Measurements from ENCODE around the gene WDR18.
"Not testable (repeated sequence)": the region's sequence is repeated elsewhere in the genome, so short reads cannot be mapped to it uniquely, and the experiment has no call there.

The WDR18 gene

DNA sequence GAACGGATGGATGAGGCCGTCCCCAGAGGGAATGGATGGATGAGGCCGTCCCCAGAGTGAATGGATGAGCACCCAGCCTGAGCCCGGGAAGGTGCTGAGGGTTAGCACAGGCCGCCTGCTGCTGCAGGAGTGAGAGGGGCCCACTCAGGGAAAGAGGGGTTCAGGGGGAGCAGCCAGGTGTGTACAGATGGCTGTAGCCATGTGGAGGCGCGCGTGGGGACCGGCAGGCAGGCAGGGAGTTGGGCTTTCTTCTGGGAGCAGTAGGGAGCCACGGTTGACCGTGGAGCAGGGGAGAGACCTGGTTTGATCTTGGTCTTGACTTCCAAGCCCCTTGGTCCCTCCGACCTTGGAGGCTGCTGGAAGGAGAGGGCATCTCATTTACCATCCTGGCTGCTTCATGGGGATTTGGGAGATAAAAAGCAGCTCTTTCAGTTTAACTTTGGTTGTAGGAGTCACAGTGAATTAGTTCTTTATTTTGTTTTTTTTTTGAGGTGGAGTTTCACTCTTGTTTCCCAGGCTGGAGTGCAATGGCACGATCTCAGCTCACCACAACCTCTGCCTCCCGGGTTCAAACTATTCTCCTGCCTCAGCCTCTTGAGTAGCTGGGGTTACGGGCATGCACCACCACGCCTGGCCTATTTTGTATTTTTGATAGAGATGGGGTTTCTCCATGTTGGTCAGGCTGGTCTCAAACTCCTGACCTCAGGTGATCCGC lies 33.6 kb upstream of the WDR18 start:
- no peak for DNase-seq (ENCODE audit: low spot score)

DNA sequence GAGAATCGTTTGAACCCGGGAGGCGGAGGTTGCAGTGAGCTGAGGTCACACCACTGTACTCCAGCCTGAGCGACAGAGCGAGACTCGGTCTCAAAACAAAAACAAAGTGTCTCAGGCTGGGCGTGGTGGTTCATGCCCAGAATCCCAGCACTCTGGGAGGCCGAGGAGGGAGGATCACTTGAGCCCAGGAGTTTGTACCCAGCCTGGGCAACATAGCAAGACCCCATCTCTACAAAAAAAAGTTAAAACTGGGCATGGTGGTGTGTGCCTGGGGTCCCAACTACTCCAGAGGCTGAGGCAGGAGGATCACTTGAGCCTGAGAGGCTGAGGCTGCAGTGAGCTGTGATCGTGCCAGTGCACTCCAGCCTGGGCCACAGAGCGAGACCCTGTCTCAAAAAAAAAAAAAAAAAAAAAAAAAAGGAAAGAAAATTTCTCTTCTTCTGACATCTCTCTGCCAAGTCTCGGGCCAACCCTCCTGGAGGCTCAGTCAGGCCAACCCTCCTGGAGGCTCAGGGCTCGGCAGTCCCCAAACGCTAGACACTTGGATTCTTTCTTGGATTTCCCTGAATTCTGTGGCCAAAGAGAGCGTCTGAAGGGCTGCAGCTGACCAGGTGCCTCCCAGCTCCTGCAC lies 32.0 kb upstream of the WDR18 start:
- DNase-seq (ENCODE audit: low spot score): no peak

DNA sequence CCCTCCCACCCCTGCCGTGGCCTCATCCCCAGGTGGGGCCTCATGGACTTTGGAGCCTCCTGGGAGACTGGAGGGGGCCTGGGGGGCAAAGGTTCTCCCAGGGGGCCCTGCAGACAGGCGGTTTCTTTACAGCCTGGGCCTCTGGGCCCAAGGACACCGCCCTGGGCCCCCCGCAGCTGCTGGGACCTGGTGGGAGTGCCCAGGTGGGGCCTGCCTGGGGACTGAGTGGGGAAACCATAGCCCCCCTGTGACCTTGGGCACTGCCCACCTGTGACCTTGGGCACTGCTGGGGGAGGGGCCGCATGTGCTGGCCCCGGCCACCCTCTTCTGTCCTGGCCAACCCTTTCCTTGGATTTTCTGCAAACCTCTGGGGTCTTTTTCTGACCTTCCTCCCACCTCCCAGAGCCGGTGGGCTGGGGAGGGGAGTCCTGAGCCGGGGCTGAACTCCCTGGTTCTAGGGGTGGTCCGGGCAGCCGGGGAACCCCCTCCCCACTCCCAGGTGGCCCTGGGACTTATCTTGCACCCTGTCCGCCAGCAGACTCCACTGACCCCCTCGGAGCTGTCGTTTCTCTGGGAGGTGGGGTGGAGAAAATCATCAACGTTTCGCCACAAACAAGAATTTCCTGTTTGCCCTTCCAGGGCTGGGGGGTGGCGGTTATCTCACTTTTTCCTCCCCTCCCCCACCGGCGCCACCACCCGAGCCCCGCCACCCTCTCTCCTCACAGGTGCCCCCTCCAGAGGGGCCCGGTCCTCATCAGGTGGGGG lies 31.3 kb upstream of the WDR18 start:
- no peak for DNase-seq (ENCODE audit: low spot score)

DNA sequence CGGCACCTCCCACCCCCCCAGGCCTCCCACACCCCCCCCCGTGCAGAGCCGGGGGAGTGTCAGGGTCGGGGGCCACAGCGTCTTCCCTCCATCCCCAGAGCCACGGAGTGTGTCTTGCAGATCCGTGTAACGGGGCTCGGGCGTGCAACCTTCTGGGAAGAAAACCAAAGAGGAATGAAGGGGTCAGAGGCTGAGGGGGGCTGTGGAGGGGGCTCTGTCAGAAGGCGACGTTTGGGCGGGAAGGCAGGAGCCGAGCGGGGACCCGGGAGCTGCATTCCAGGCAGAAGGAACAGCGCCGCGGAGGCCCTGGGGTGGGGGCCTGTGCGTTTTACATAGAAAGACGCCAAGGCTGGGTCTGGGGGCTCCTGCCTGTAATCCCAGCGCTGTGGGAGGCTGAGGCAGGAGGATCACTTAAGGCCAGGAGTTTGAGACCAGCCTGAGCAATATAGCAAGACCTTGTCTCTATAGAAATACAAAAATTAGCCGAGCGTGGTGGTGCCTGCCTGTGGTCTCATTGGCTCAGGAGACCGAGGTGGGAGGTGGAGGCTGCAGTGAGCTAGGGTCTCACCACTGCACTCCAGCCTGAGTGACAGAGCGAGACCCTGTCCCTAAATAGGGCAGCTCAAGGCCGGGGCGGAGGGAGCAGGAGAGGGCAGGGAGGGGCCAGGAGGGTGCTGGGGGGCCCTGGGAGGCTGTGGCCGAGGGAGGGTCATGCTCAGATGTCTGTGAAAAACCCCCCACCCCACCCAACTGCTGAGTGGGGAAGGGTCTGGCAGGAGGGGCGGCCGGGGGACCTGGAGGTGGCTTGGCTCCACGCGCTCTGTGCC lies 30.5 kb upstream of the WDR18 start:
- no peak for DNase-seq (ENCODE audit: low spot score)

DNA sequence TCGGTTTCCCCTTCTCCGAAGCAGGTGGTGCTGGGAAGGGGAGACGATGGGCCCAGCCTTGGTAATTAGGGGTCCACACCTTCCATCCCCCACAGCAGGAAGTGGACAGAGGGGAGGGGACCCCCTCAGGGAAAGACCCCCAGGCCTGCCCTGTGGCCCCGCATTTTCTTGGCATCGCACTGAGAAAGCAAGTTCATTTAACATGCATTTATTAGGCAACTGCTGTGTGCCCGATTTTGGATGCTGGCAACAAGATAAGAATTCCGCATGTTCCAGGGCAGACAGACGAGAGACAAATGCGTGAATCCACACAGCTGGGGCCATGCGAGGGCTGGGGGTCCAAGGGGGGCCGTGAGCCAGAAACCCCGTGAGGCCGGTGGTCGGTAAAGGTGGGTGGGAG lies 29.9 kb upstream of the WDR18 start:
- no peak for DNase-seq (ENCODE audit: low spot score)

DNA sequence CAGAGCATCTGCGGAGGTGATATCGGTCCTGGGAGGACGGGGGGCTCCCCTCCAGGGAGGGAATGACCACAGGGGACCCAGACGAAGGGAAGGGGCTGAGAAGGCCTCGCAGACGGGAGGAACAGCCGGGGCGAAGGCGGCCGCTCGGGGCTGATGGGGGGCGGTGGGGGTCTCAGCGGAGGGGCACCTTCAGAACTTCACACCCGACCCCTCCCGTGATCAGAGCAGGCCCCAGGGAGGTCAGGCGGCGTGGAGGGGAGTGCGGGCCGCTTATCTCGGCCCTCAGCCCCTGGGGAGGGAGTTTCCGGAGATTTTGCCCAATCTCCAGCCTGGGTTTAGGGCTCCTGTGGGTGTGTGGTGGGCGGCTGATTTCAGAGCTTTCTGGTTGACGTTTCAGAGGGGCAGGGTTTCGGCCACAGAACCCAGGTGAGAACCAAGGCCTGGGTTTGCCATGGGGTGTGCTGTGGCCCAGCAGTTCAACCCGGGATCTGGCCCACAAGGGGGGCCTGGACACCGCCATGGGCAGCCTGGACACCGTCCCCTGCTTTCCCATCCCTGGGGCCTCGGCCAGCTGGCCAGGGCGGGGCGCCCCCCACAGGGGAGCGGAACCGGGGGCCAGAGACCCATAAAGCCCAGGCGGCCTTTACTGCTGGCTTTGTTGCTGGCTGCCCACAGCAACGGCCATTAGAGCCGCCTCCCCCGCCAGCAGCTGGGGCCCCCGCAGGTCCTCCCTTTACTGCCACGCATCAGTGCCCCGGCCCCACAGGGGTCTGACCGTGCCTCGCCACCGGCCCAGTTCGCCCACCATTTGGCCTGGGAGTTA lies 29.3 kb upstream of the WDR18 start:
- no peak for DNase-seq (ENCODE audit: low spot score)

DNA sequence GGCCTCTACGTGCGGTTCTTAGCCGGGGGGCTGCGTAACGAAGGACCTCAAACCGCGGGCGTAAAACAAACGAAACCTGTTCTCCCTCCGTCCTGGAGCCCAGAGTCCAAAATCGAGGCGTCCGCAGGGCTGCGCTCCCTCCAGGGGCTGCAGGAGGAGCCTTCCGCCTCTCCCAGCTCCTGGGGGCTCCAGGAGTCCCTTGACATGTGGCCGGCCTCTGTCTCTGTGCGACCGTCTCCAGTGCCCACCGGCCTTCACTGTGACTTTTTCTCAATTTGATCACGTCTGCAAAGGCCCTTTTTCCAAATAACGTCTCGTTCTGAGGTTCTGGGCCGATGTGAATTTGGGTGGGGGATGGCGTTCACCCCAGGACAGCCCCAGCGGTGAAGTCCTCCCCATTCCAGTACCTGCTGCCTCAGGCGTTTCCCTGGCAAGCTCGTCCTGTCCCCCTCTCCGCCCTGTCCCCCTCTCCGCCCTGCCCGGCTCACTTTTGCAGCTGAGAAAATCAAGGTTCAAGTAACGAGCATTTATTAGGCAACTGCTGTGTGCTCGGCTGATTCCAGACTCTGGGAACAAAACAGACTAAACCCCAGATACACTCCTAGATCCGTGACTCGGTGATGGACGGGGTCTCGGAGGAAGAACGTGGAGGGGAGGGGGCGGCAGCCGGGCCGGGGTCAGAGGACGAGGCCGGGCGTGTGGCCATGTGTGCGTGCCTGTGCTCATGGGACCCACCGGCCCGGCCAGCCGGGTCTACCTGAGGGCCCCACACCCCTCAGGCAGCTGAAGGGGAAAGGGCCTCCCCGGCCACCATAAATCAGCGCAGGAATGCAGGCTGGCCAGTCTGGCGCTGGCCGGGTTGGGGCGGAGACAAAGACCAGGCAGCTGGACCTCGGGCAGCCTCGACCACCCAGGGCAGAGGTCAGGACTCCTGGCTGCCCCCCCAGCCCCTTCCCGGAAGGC lies 28.1 kb upstream of the WDR18 start:
- DNase-seq (ENCODE audit: low spot score): no peak

DNA sequence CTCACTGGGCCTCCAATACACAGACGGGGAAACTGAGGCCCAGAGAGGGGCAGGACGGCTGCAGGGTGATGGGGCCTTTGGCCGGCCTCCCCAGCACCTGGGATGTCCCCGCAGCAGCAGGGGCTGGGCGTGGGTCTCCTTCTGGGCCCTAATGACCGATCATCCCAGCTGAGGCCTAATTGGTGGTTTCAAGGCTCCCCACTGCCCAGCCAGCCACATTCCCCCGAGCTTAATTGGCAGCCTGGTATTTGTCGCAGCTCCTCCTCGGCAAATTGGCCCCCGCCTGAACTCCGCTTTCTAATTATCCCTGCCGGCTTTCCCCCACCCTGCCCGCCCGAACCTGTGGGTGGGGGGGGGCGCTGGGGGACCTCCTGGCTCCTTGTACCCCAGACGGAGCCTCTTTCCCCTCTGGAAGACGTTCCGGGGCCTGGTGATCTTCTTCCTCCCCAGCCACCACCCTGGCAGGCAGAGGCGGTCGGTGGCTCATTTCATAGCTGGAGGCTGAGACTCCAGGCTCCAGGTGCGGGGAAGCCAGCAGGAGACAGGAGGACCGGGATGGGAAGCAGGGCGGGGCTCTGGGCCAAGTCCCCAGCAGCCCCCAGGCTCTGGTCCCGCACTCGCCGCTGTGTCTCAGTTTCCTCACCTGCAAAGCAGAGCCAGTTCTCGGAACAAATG lies 27.2 kb upstream of the WDR18 start:
- DNase-seq (ENCODE audit: low spot score): no peak

DNA sequence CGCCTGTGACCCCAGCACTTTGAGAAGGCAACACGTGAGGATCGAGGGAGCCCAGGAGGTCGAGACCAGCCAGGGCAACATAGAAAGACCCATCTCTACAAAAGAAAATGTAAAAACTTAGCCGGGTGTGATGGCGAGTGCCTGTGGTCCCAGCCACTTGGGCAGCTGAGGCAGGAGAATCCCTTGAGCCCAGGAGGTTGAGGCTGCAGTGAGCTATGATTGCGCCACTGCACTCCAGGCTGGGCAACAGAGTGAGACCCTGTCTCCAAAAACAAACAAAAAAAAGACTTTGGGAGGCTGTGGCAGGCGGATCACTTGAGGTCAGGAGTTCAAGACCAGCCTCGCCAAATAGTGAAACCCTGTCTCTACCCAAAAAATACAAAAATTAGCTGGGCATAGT lies 26.6 kb upstream of the WDR18 start:
- DNase-seq (ENCODE audit: low spot score): not testable (repeated sequence)

DNA sequence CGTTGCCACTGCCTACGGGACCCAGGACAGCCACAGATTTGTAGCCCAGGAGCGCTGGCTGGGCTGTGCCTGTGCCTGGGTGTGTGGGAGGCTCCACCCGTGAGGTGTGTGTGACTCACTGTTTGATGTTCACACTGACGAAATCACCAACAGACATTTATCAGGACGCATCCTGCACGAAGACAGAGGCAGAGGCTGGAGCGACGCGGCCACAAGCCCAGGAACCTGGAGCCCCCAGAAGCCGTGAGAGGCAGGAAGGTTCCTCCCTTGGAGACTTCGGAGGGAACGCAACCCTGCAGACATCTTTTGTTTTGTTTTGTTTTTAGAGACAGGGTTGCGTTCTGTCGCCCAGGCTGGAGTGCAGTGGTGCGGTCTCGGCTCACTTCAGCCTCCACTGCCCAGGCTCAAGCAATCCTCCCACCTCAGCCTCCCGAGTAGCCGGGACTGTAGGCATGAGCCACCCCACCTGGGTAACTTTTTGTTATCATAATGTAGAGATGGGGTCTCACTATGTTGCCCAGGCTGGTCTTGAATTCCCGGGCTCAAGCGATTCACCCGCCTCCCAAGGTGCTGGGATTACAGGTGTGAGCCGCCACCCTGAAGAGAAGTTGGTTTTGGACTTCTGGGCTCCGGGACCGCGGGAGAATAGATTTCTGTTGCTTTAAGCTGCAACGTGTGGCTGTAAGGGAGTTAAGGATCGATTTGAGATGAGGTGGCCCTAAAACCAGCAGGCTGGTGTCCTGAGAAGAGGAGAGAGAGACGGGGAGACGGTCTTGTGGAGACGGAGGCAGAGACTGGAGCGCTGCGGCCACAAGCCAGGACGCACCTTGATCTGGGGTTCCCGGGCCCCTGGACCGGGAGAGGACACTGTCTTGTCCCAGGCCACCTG lies 24.9 kb upstream of the WDR18 start:
- peak; percentile 43 for DNase-seq (ENCODE audit: low spot score)

DNA sequence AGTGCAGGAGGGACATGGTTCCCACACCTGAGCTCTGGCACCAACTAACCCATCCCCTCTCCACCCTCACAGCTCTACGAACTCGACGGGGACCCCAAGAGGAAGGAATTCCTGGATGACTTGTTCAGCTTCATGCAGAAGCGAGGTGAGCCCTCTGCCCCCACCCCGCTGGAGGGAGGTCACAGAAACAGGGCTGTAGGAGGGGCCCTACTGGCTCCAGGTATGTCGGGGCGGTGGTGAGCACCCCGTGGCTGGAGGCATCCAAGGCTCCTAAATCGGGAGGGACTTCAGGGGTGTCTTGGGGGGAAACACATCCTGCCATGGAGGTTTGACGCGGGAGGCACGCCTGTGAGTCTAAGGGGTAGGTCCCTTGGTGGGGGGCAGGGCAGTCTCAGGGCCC lies 24.1 kb upstream of the WDR18 start:
- no peak for DNase-seq (ENCODE audit: low spot score)

DNA sequence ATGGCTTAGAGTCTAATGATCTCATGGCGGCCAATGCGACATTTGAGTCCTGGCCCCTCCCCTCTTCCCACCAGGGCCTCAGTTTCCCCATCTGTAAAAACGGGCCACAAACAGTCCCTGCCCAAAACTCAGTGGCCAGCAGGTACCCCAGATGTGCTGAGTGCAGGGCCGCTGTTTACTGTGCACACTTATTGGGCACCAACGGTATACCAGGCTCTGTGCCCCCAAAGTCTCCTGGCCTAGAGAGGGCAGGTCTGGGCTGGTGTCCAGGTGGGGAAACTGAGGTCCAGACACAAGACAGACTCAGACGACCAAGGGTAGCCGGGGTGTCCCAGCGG lies 23.6 kb upstream of the WDR18 start:
- DNase-seq (ENCODE audit: low spot score): no peak

DNA sequence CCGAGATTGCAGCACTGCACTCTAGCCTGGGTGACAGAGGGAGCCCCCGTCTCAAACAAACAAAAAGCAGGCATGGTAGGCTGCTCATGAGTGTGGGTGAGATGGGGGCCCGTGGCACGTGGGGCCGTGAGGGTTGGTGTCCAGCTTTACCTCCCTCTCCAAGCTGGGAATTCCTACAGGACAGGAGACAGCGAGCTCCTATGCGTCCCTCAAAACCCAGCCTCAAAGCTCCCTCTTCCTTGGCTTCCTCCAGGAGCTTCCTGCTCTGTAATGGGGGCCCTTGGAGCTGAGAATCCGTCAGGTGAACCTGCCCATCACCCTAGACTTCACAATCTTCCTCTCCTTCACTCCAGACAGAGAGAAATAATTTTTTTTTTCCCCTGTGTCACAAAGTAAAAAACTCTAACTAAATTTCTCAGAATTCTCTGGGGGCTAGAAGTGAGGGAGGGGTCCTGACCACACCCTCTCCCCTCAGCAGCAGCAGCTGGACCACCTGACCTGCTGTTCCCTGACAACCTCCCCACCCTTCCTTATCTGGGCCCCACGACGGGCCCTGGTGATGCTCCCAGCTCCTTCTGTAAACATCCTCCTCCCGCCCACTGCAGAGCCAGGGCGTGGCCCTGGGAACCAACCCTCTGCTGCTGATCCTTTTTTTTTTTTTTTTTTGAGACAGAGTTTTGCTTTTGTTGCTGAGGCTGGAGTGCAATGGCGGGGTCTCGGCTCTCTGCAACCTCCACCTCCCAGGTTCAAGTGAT lies 22.1 kb upstream of the WDR18 start:
- no peak for DNase-seq (ENCODE audit: low spot score)

DNA sequence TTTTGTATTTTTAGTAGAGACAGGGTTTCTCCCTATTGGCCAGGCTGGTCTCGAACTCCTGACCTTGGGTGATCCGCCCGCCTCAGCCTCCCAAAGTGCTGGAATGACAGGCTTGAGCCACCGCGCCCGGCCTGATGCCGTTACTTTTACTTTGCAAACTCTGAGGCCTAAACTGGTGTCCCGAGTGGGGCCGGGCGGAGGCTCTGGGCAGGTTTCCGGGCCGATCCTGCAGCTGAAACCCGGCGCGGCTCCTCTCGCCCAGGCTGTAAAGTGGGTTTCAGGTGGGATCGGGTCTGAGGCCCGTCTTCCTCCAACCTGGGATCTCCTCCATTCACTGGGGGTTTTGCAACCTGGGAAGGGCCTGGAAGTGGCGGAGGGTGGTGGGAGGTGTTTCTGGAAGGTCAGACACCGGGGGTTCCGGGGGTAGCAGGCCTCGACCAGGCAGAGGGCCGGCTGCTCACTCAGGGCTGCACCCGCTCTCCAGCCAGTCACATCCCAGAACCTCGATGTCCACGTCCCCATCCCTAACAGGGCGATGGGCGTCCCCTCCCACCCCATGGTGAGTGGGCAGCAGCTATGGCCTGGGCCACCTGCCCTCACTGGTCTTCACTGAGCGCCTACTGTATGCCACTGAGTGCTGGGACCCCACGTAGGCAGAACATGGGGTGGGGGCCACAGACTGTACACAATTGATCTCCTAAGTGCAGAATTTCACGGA lies 21.3 kb upstream of the WDR18 start:
- no peak for DNase-seq (ENCODE audit: low spot score)

DNA sequence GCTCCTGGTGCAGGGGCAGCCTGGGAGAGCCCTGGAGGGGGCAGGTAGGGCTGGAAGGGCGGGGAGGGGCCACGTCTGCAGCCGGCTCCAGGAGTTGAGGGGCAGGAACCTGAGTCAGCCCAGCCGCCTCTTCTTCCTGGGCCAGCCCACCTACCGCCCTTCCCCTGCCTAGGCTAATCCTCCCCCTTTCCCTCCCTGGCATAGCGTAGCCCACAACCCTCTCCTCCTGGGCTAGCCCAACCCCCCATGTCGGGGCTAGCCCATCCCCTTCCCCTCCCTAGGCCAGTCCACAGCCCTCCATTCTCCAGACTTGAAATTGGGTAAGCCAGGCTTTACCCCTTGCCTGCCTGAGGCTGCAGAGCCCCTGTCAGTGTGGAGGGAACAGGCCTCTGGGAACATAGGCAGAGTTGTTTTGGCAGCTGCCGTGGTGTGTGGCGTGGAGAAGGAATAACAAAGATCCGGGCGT lies 20.6 kb upstream of the WDR18 start:
- no peak for DNase-seq (ENCODE audit: low spot score)

DNA sequence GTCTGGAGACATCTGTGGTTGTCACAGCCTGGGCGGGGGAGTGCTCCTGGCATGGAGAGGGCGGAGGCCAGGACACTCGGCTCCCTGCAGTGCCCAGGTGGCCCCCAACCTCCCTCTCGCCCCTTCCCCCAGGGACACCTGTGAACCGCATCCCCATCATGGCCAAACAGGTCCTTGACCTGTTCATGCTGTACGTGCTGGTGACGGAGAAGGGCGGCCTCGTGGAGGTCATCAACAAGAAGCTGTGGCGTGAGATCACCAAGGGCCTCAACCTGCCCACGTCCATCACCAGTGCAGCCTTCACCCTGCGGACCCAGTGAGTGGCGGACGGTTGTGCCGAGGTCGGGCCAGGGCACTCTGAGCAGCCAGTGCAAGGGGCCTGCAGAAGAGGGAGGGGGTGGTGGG lies 20.0 kb upstream of the WDR18 start:
- DNase-seq (ENCODE audit: low spot score): no peak
